ENCODE data around the gene TMEM181. TPM values are rescaled to one million over a fixed set of nuclear protein-coding genes. Genes with fewer than 3 reads are reported as not detected.
"Not testable (repeated sequence)": the region's sequence is repeated elsewhere in the genome, so short reads cannot be mapped to it uniquely, and the experiment has no call there.

TMEM181 gene
- total RNA-seq, 1 experiment from 2014 or later, result 72.9 TPM

DNA sequence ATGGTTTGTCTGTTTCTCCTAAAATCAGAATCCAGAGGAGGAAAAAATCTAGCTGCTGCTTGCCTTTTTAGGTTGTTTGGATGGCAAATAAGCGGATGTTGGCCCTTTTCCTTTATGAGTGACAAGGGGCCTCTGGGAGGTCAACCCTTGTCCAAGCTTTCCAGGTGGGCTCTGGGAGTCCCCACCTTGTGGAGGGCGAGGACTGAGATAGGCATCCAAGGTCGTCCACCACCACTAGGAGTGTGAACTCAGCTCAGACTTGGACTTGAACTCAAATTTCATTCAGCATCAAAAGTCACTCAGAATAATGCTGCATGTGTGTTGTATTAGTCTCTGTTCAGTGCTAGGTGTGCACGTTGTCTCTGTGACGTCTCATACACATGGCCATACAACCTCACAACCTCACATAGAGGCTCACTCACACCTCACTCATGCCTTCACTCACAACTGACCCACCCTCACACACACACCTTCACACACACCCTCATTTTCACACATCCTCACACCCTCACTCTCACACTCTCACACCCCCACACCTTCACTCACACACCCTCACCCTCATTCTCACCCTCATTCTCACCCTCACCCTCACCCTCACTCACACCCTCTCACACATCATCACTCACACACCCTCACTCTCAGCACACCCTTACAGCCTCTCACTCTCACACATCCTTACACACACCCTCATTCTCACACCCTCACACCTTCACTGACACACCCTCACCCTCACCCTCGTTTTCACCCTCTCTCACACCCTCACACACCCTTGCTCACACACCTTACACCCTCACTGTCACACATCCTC is 66.7 kb downstream of the TMEM181 start:
- no peak for DNase-seq (ENCODE audit: low read depth, low spot score)
- in situ Hi-C loops (cut with HindIII; ENCODE audit: low pct_unique_long_range_greater_than_20kb, low sequenced_read_pairs), result no loop called here

DNA sequence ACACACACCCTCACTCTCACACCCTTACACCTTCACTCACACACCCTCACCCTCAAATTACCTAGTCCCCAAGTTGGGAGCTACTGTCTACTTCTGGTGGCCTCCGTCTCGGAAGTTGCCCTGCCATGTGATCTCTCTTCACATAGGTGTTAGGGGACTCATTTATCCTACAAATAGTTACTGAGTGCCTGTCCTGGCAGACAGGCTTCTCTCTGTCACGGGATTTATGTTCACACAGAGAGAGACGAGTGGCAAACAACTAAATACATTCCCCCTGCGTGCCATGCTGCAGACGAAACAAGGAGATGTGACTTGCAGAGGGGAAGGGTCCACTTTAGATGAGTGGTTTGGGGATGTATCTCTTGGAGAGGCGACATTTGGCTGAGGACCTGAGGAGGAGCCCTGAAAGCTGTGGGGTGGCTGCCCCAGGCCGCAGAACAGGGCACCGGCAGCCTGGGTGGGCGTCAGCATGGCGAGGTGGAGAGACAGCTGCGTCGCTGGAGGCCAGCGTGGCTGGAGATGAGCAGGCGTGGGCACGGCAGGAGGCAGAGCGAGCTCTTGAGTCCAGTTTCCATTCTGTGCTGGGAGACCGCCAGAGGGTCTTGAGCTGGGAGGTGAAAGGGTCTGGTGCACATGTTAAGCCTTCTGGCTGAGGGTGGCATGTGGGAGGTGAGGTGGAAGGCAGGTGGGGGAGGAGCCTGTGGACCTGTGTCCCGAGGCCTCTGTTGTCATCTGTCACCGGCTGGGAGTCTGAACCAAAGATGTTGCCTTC is 67.5 kb downstream of the TMEM181 start:
- in situ Hi-C loops (cut with HindIII; ENCODE audit: low pct_unique_long_range_greater_than_20kb, low sequenced_read_pairs), result no loop called here
- no peak for DNase-seq (ENCODE audit: low read depth, low spot score)

DNA sequence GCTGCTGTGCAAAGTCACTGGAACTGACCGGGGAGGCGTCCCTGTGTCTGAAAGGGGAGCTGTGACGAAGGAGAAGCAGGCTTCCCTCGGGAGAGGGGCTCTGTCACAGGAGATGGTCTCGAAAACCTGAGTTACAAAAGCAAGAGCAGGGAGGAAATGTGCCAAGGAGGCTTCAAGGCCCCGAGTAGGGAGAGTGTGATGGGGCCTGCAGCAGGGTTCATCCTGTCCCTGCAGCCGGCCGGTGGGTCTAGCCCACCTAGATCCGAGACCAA is 68.0 kb downstream of the TMEM181 start:
- in situ Hi-C loops (cut with HindIII; ENCODE audit: low pct_unique_long_range_greater_than_20kb, low sequenced_read_pairs), result no loop called here

DNA sequence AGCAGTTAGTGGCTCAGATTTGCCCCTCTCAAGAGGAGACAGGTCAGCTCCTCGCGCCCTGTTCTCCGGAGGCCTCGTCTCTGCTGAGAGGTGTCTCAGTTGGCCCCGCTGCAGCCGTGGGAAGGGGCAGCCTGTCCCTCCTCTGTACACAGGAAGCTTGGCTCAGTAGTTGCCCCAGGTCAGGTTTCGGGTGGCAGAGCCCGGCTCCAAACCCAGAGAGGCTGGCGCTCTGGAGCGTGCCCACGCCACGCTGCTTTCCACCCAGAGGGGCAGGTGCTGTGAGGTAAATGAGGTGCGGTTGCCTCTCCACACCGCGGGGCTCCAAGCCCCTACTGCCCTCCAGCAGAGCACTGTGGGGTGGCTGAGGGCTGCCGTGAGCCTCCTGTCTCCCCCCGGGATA is 68.7 kb downstream of the TMEM181 start:
- DNase-seq (ENCODE audit: low read depth, low spot score), result no peak
- in situ Hi-C loops (cut with HindIII; ENCODE audit: low pct_unique_long_range_greater_than_20kb, low sequenced_read_pairs), result no loop called here

More for the DNA sequence above, 68.0 kb downstream of the TMEM181 start:
- DNase-seq (ENCODE audit: low read depth, low spot score), result no peak

DNA sequence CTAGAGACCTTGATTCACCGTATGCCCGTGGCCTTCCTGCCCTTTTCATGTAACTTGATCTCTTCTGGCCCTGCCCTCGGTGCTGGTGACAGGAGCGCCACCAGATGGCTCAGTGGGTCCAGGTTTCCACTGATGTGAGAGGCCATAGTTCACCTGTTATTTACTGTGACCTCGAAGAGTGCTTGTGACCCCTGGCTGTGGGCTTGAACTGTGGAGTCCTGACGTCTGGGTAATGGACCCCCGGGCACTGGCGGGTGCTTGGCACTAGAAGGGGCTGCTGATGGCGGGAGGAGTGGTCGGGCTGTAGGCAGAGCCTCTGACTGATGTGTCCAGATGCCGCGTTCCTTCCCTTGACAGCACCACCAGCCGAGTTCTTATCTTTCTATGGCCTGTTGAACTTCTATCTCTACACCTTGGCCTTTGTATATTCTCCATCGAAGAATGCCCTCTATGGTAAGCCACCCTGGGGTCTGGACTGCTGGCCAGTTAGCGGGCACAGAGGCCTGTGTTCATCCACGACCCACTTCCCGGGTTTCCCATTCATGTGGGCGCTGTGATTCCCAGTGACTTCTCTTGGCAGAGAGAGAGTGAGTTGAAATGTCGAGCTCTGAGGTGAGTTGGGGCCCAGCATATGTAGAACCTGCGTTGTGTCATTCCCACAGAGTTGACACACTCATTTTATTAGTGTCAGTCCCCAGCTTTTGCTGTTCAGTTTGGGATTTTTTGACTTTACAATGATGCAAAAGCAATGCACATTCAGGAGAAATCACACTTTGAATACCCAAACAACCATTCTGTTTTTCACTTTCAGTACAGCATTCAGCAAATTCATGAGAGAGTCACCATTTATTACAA is 69.7 kb downstream of the TMEM181 start:
- no peak for DNase-seq (ENCODE audit: low read depth, low spot score)
- in situ Hi-C loops (cut with HindIII; ENCODE audit: low pct_unique_long_range_greater_than_20kb, low sequenced_read_pairs), result no loop called here

DNA sequence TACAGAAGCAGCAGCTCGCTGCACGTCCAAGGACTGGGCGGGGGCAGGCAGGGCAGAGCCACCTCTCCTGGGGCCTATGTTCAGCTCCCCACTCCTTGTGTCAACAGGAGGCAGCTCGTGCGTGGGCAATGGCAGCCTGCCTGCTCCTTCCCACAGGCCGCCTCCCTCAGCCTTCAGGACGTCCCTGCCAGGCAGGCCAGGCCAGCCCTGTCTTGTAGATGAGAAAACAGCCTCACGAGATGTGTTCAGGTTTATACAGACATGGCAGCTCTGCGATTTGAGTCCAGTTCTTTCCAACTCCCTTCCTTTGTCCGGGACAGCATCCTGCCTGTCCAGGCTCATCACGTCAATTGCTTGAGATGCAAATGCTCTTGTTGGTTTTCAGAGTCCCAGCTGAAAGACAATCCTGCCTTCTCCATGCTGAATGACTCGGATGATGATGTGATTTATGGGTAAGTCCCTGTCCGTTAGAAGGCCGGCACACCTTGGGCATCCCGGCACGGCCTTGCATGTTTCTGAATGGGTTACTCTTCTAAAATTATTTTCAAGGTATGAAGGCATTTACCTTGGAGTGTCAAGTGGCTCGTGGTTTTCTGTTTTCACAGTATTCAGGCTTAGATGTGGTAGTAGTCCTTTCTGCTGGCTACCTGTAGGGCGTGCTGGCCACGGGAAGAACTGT is 71.2 kb downstream of the TMEM181 start:
- DNase-seq (ENCODE audit: low read depth, low spot score), result no peak
- in situ Hi-C loops (cut with HindIII; ENCODE audit: low pct_unique_long_range_greater_than_20kb, low sequenced_read_pairs), result no loop called here

DNA sequence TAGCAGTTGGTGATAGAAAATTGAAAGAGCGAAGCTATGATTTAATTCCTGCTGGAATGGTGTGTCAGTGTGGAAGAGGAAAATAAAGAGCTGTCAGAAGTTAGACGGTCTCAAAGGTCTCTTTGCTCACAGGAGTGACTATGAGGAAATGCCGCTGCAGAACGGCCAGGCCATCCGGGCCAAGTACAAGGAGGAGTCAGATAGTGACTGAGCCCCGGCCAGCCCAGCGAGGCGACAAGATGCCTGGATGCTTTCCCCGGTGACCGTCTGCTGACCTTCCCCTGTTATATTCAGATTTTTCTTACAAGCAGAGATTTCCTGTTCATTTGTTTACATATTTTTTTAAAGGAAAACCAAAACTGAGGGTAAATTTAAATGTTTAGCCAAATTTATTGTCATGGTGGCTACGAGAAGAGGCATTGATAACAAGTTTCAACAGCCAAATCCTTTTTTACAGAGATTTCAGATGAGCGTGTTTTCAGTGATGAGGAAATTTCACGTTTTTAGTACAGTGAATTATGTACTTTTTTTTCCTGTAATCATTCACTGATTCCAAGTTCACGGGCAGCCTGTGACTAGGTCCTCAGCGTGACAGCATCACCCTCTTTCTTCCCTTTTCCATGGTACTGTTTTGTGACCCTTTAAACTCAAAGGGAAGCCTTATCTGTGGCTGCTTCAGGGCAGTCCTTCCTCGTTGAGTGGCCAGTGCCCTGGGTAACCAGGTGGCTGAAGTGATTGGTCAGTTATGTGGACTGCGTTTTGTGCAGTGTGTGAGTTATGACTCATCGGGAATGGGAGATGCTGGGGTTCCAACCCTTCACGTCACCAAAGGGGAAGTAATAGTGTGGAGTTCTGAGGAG is 72.0 kb downstream of the TMEM181 start:
- in situ Hi-C loops (cut with HindIII; ENCODE audit: low pct_unique_long_range_greater_than_20kb, low sequenced_read_pairs), result no loop called here
- no peak for DNase-seq (ENCODE audit: low read depth, low spot score)

DNA sequence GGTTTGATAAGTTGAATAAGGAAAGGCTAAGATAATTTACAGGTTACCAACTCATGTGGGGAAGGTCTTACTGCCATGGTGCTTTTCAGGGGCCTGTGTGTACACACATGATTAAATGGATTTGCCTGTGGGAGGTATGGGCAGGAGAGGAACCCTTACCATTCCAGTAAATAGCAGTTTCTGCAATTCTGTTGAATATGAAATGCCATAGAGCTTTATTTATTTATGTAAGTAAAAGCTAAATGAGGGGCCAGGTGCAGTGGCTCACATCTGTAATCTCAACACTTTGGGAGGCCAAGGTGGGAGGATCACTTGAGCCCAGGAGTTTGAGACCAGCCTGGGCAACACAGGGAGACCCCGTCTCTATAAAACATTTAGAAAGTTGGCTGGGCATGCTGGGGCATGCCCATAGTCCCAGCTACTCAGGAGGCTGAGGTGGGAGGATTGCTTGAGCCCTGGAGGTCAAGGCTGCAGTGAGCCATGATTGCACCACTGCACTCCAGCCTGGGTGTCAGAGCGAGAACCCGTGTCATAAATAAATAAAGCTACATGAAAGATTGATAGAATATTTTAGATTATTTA is 72.7 kb downstream of the TMEM181 start:
- in situ Hi-C loops (cut with HindIII; ENCODE audit: low pct_unique_long_range_greater_than_20kb, low sequenced_read_pairs); DNase-seq (ENCODE audit: low read depth, low spot score): not testable (repeated sequence)

DNA sequence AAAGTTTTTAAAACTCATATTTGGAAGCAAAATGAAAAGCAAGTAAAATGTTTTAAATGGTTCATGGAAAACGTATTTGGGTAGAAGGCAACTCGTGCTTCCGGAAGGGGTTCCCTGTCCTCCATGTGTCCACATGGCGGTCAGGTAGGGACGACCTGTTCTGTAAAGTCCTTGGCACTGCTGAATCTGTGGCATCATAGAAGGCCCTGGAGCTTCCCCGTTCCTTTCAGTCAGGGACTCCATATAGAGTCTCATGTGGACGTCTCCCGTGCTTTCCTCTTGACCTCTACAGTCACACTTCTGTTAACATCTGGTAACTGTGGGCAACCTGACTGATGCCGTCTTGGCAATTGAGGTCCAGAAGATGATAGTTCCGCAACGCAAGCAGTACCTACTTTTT is 73.2 kb downstream of the TMEM181 start:
- in situ Hi-C loops (cut with HindIII; ENCODE audit: low pct_unique_long_range_greater_than_20kb, low sequenced_read_pairs), result no loop called here

DNA sequence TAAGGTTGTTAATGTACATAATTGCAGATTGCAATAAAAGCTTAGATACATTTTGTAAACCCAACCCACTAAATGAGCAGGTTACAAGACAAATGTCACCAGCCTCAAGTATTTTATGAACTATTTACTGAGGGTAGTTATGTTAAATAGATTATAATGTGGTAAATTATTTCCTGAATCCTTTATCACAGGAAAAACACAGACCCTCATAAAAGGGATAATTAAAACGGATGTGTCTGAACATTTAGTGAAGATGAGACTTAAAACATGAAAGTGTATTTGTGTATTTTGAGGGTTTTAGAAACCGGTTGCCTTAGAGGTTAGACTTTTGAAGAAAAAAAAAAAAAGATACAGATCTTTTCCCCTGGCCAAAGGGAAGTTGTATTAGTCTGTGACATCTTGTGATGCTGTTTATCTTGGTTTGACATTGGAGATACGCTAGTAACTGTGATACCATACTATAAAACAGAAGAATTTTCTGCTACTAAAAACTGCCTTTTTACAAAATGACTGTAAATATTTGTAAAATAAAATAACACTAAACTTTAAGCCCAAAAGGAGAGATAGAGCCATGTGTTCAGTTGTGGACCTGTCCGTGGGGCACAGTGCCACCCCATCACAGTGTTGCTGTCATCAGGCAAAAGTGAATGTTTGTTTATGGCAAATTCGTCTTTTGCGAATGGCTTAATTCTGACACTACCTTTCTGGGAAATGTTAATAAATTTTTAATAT is 75.0 kb downstream of the TMEM181 start:
- in situ Hi-C loops (cut with HindIII; ENCODE audit: low pct_unique_long_range_greater_than_20kb, low sequenced_read_pairs), result no loop called here
- DNase-seq (ENCODE audit: low read depth, low spot score), result no peak

More for the DNA sequence above, 73.2 kb downstream of the TMEM181 start:
- no peak for DNase-seq (ENCODE audit: low read depth, low spot score)

DNA sequence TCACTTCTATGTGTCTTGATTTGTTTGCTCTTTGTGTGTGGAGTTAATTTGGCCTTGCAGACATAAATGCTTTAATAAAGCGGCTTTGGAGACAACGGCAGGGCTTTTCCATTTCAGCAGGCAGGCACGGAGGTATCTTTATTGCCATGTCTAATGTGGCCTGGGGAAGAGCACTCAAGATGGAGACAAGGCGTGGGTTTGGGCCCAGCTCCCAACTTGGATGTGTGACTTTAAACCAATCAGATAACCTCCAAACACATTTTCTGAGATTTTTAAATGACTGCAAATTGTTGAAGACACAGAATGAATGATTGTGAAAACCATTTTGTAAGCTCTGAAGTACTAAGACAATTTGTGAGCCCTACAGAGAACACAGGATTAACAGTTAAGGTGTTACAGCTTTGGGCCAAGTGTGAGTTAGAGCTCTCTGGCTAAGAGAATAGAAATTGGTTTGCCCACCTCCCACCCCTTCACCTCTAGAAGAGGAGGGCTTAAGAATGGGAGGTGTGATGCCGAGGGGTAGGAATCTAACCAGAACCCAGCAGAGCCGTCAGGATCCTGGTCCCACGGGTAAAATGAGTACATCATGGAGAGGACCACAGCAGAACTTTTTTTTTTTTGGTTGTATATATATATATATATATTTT is 75.7 kb downstream of the TMEM181 start:
- no peak for DNase-seq (ENCODE audit: low read depth, low spot score)
- in situ Hi-C loops (cut with HindIII; ENCODE audit: low pct_unique_long_range_greater_than_20kb, low sequenced_read_pairs), result no loop called here

DNA sequence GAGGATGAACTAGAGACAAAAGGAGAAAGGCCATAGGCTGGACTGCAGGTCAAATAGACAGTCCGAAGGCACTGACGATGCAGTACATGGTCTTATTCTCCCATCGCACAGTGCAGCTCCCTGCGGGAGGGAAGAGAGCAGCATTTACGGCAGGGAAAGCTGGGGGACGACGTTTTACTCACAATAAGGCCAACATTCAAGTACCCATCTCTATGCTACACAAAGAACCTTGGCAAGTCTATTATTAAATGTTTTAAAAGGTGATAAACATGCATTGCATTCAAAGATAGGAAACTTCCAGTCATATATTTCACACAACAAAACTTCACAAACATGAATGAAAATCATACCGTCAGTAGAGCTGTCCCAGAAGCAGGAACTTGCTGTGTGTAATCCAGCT is 76.9 kb downstream of the TMEM181 start:
- DNase-seq (ENCODE audit: low read depth, low spot score), result no peak
- in situ Hi-C loops (cut with HindIII; ENCODE audit: low pct_unique_long_range_greater_than_20kb, low sequenced_read_pairs), result no loop called here

DNA sequence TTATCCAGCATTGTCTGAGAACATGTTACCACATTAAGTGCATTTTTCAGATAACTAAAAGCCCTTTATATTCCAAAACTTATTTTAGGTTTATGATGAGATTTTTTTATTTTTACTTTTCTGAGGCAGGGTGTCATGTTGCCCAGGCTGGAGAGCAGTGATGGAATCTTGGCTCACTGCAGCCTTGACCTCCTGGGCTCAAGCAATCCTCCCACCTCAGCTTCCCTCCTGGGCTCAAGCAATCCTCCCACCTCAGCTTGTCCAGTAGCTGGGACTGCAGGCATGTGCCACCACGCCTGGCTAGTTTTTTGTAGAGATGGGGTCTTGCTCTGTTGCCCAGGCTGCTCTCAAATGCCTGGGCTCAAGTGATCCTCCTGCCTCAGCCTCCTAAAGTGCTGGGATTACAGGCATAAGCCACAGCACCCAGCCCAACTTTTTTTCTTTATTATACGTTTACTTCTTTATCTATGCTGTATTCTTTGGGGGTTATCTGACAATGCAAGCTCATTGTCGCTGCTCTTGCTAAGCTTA is 78.5 kb downstream of the TMEM181 start:
- no peak for DNase-seq (ENCODE audit: low read depth, low spot score)

DNA sequence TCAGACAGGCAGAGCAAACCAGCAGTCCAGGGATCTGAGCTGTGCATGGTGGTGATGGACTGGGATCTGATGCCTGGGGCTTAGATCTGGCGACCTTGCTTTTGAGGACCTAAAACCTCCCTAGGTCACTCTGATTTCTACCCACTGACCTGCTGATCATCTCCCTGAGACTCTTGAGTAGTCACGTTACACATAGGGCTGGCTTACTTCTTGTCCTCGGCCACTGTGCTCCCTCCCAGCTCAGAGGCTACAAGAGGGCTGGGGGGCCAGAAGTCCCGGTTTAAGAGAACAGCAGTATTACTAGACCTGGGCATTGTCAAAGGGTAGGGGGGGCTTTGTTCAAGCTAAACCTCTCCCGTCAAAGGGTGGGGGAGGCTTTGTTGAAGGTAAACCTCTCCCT is 79.2 kb downstream of the TMEM181 start:
- DNase-seq (ENCODE audit: low read depth, low spot score), result no peak
- in situ Hi-C loops (cut with HindIII; ENCODE audit: low pct_unique_long_range_greater_than_20kb, low sequenced_read_pairs), result no loop called here

More for the DNA sequence above, 78.5 kb downstream of the TMEM181 start:
- in situ Hi-C loops (cut with HindIII; ENCODE audit: low pct_unique_long_range_greater_than_20kb, low sequenced_read_pairs), result no loop called here

DNA sequence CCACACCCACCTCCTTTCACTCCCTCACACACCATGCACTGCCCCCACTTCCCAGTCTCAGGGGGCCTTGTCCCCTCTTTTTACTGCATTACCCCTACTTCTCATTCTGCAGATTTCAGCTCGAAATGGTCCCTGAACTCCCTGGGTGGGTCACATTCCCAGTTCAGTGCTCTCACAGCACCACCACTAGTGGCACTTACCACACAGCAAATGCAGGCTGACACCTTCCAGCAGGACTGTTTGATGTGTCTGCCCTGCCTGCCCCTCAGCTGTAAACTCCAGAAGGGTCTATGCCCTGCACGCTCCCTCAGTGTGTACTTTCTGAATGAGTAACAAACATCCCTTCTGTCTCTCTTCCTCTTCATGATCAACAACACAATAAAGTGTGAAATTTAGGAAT is 80.6 kb downstream of the TMEM181 start:
- in situ Hi-C loops (cut with HindIII; ENCODE audit: low pct_unique_long_range_greater_than_20kb, low sequenced_read_pairs), result no loop called here
- DNase-seq (ENCODE audit: low read depth, low spot score), result no peak

All from SK-MEL-5 (cell line).